ENCODE results near the gene AMACR.

The AMACR gene

DNA sequence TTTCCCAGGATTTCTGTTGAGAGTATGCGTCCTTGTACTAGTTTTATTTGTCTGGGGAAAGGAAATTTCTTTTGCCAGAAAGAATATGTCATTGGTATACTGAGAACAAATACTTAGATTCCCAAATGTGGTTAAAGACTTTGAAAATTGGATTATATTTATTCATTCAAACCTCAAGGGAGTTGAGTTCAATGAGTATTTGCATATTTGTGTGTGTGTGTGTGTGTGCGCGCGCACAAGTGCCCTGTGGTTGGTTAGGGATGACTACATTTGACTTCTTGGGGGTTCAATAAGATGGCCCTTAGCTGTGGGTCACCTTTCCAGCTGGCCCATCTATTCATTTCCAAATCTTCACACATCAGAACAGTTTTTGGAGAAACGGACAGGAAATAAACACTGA is 66.8 kb downstream of the AMACR start:
- no peak for TF ChIP-seq ZFX (IDR thresholded peaks at IDR 0.05; ENCODE audit: borderline replicate concordance)
- TF ChIP-seq, protein P1, sequence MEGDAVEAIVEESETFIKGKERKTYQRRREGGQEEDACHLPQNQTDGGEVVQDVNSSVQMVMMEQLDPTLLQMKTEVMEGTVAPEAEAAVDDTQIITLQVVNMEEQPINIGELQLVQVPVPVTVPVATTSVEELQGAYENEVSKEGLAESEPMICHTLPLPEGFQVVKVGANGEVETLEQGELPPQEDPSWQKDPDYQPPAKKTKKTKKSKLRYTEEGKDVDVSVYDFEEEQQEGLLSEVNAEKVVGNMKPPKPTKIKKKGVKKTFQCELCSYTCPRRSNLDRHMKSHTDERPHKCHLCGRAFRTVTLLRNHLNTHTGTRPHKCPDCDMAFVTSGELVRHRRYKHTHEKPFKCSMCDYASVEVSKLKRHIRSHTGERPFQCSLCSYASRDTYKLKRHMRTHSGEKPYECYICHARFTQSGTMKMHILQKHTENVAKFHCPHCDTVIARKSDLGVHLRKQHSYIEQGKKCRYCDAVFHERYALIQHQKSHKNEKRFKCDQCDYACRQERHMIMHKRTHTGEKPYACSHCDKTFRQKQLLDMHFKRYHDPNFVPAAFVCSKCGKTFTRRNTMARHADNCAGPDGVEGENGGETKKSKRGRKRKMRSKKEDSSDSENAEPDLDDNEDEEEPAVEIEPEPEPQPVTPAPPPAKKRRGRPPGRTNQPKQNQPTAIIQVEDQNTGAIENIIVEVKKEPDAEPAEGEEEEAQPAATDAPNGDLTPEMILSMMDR (IDR thresholded peaks at IDR 0.05), result no peak
- H3K27ac ChIP-seq, result no peak overlapping the region

DNA sequence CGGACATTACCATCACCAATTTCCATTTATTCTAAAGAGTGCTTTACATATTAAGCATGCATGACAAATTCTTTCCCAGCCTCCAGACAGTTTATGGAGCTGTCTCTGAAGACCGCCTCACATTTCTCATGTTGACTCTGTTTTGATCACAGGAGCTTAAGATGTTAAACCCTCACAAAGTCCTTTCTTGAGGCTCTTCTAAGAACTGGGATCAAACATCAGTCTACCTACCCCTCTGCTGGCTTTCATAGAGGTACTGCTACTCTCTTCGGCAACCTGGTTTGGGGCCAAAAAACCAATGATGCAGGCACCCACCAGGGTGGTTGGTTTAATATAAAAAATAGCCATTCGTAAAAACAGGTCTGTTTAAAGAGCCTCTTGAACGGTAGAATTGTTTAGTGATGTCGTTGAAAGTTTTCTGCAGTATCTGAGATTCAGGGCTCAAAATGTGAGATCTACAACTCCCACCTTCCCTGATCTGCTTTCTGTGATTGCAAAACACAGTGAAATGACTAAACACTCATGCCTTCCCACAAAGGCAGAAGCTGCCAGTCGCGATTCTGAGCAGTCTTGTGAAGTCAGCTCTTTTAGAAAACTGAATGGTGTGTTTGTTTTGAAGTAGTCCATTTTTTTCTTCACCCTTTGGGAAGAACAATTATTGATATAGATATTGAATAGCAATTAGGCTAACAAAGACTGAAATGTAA is 68.1 kb downstream of the AMACR start:
- no peak for TF ChIP-seq ZFX (IDR thresholded peaks at IDR 0.05; ENCODE audit: borderline replicate concordance)
- TF ChIP-seq, protein P1 (IDR thresholded peaks at IDR 0.05), result no peak
- H3K27ac ChIP-seq, result no peak overlapping the region

DNA sequence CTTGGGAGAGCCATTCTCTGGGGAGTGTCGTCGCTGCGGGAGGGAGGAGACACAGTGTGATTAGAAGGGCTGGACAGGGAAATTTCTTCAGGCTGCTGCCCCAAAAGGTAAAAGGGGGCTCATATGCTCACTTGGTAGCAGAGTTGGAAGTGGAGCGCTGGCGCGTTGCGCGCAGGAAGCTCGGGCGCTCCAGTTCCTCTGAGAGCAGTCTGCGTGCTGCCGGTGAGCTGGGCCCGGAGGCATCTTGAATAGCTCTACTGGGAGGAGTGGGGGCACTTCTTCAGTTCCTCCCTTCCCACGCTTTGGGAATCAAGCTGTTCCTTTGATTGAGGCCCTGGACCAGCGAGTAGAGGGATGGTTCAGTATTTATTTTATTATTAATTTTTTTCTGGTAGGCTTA is 69.0 kb downstream of the AMACR start:
- no peak overlapping the region for H3K27ac ChIP-seq
- TF ChIP-seq, protein P1 (IDR thresholded peaks at IDR 0.05), result no peak
- no peak for TF ChIP-seq ZFX (IDR thresholded peaks at IDR 0.05; ENCODE audit: borderline replicate concordance)

DNA sequence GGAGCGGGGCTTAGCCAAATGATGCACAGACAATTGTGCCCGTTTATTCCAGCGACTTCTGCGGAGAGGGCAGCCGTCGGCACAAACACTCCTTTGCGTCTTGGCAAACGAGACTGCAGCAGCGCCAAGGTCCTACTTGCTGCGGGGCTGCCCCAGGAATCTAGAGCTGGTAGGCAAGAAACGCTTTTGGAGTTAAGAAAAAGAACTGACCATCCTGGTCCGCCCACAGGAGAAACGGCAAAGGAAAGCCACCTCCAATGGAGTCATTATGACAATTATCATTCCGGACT is 69.4 kb downstream of the AMACR start:
- TF ChIP-seq, protein P1 (IDR thresholded peaks at IDR 0.05), result no peak
- no peak for TF ChIP-seq ZFX (IDR thresholded peaks at IDR 0.05; ENCODE audit: borderline replicate concordance)

DNA sequence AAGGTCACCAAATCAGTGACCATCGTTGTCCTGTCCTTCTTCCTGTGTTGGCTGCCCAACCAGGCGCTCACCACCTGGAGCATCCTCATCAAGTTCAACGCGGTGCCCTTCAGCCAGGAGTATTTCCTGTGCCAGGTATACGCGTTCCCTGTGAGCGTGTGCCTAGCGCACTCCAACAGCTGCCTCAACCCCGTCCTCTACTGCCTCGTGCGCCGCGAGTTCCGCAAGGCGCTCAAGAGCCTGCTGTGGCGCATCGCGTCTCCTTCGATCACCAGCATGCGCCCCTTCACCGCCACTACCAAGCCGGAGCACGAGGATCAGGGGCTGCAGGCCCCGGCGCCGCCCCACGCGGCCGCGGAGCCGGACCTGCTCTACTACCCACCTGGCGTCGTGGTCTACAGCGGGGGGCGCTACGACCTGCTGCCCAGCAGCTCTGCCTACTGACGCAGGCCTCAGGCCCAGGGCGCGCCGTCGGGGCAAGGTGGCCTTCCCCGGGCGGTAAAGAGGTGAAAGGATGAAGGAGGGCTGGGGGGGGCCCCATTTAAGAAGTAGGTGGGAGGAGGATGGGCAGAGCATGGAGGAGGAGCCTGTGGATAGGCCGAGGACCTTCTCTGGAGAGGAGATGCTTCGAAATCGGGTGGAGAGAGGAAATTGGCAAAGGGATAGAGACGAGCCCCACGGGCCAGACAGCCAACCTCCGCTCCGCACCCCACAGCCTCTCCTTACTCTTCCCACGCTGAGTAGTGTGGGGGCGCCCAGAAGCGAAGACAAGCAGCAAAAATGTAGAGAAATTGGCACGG is 69.9 kb downstream of the AMACR start:
- TF ChIP-seq, protein P1 (IDR thresholded peaks at IDR 0.05), result no peak
- no peak for TF ChIP-seq ZFX (IDR thresholded peaks at IDR 0.05; ENCODE audit: borderline replicate concordance)
- H3K27ac ChIP-seq, result no peak overlapping the region

More for the DNA sequence above, 69.4 kb downstream of the AMACR start:
- H3K27ac ChIP-seq, result no peak overlapping the region

DNA sequence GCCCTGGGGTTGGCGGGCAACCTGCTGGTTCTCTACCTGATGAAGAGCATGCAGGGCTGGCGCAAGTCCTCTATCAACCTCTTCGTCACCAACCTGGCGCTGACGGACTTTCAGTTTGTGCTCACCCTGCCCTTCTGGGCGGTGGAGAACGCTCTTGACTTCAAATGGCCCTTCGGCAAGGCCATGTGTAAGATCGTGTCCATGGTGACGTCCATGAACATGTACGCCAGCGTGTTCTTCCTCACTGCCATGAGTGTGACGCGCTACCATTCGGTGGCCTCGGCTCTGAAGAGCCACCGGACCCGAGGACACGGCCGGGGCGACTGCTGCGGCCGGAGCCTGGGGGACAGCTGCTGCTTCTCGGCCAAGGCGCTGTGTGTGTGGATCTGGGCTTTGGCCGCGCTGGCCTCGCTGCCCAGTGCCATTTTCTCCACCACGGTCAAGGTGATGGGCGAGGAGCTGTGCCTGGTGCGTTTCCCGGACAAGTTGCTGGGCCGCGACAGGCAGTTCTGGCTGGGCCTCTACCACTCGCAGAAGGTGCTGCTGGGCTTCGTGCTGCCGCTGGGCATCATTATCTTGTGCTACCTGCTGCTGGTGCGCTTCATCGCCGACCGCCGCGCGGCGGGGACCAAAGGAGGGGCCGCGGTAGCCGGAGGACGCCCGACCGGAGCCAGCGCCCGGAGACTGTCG is 70.7 kb downstream of the AMACR start:
- H3K27ac ChIP-seq, result no peak overlapping the region
- TF ChIP-seq ZFX (IDR thresholded peaks at IDR 0.05; ENCODE audit: borderline replicate concordance), result no peak
- TF ChIP-seq, protein P1 (IDR thresholded peaks at IDR 0.05), result no peak

Data from 22Rv1 (cell line).